Suprapubic skin (tissue), 4 donors: ENCODE measurements around the gene FAM32A. TPM values are rescaled to one million over a fixed set of nuclear protein-coding genes. Genes with fewer than 3 reads are reported as not detected.

Experiments
- DNase-seq, 2 donors: peaks; one replicate each; pipeline ENCODE4 v3.0.0-alpha.2; 2019; ENCODE audit warnings: low spot score in 2 of 2
- H3K27ac ChIP-seq: fragments of 200-600 bp; sonication (generic); one replicate; pipeline ENCODE4 v1.5.1; 2019
- H3K27me3 ChIP-seq: fragments of 200-600 bp; sonication (generic); one replicate; pipeline ENCODE4 v1.5.1; 2019
- H3K36me3 ChIP-seq: fragments of 200-600 bp; sonication (generic); one replicate; pipeline ENCODE4 v1.5.1; 2019
- H3K4me1 ChIP-seq: fragments of 200-600 bp; sonication (generic); one replicate; pipeline ENCODE4 v1.5.1; 2019
- H3K4me3 ChIP-seq: fragments of 200-600 bp; sonication (generic); one replicate; pipeline ENCODE4 v1.5.1; 2019; ENCODE audit warnings: mild to moderate bottlenecking
- H3K9me3 ChIP-seq: fragments of 200-600 bp; sonication (generic); one replicate; pipeline ENCODE4 v1.5.1; 2019
- EP300 ChIP-seq: sonication (generic); formaldehyde crosslinking; IDR thresholded peaks from one replicate; pipeline ENCODE4 v1.6.1; 2017; ENCODE audit warnings: antibody characterized with exemption
- POLR2A ChIP-seq, 2 donors: fragments of 450-650 bp; IDR thresholded peaks; one replicate each; pipeline ENCODE4 v1.6.1; 2017; ENCODE audit warnings: antibody characterized with exemption in 2 of 2, mild to moderate bottlenecking in 2 of 2, moderate library complexity in 2 of 2
- POLR2AphosphoS5 ChIP-seq, 3 donors: sonication (generic); formaldehyde crosslinking; IDR thresholded peaks; one replicate each; pipeline ENCODE4 v1.6.1; 2017; ENCODE audit warnings: antibody characterized with exemption in 3 of 3
- WGBS: methylation state at CpG from one replicate; pipeline ENCODE4 v1.1.5; 2018; 5-methylcytosine and 5-hydroxymethylcytosine counted together
- total RNA-seq, 4 donors: library from RNA; depleted of rRNA; stranded (reverse); fragments of >200 nt; gene quantifications; one replicate each; pipeline ENCODE4 v1.1.0, GENCODE V29; 2016
- TF ChIP-seq, protein P1 (sequence below), 2 donors: fragments of 200-600 bp in 1 of 2; fragments of 450-650 bp in 1 of 2; sonication (generic) in 1 of 2; IDR thresholded peaks; one replicate each; pipeline ENCODE4 v1.5.1; 2016 to 2019; ENCODE audit warnings: antibody characterized with exemption in 2 of 2, mild to moderate bottlenecking in 1 of 2, moderate library complexity in 1 of 2

Gene FAM32A
- total RNA-seq, 4 donors from 2014 or later, result 64.2 to 102 (median 81.2) TPM

DNA sequence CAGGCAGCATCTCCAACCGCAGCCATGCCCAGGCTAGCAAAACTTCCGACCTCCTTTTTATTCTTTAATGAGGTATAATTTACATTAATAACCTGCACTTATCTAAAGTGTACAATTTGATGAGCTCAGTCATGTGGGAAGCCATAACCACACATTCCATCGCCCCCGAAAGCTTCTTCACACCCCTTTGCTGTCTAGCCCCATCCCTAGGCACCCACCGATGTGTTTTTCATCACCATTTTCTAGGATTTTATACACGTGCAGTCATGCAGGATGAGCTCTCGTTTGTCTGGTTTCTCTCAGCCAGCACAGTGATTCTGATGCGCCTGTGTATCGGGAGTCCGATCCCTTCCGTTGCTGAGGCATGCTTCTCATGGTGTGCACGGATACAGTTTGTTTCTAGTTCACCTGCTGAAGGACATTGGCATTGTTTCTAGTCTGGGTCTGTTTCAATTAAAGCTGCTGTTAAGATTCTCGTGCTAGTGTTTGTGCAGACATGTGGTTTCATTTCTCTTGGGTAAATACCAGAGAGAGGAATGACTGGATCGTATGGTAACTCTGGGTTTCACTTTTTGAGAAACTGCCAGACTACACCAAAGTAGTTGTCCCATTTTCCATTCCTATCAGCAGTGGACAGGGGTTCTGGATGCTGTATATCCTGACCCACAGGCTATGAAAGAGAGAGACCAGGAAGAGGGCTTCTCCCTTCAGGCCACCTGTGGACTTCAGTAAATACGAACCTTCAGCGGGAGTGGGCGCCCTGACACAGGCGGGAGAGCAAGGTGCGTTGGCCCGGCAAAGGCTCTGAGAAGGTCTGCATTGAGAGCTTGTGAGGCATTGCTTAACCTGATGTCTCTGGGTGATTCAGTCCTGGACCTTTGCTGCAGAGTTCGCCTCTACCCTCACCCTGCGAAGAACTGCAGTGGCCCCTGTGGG, 17.4 kb downstream of the FAM32A start:
- H3K27me3 ChIP-seq, result no peaks in the 10 kb centered on the region
- no peak overlapping the region for H3K4me3 ChIP-seq
- no peaks in the 10 kb centered on the region for H3K9me3 ChIP-seq
- DNase-seq, result no peak
- no peak overlapping the region for H3K27ac ChIP-seq
- 80% methylated on average over 22 of the region's 22 CpGs for WGBS
- TF ChIP-seq, protein P1, sequence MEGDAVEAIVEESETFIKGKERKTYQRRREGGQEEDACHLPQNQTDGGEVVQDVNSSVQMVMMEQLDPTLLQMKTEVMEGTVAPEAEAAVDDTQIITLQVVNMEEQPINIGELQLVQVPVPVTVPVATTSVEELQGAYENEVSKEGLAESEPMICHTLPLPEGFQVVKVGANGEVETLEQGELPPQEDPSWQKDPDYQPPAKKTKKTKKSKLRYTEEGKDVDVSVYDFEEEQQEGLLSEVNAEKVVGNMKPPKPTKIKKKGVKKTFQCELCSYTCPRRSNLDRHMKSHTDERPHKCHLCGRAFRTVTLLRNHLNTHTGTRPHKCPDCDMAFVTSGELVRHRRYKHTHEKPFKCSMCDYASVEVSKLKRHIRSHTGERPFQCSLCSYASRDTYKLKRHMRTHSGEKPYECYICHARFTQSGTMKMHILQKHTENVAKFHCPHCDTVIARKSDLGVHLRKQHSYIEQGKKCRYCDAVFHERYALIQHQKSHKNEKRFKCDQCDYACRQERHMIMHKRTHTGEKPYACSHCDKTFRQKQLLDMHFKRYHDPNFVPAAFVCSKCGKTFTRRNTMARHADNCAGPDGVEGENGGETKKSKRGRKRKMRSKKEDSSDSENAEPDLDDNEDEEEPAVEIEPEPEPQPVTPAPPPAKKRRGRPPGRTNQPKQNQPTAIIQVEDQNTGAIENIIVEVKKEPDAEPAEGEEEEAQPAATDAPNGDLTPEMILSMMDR (IDR thresholded peaks at IDR 0.05), result no peak
- TF ChIP-seq EP300 (no peak), POLR2AphosphoS5 (IDR thresholded peaks at IDR 0.05) (no peak), POLR2A (IDR thresholded peaks at IDR 0.05) (no peak)
- peaks cover 59% of the 10 kb centered on the region for H3K36me3 ChIP-seq
- peaks cover 26% of the 10 kb centered on the region for H3K4me1 ChIP-seq

DNA sequence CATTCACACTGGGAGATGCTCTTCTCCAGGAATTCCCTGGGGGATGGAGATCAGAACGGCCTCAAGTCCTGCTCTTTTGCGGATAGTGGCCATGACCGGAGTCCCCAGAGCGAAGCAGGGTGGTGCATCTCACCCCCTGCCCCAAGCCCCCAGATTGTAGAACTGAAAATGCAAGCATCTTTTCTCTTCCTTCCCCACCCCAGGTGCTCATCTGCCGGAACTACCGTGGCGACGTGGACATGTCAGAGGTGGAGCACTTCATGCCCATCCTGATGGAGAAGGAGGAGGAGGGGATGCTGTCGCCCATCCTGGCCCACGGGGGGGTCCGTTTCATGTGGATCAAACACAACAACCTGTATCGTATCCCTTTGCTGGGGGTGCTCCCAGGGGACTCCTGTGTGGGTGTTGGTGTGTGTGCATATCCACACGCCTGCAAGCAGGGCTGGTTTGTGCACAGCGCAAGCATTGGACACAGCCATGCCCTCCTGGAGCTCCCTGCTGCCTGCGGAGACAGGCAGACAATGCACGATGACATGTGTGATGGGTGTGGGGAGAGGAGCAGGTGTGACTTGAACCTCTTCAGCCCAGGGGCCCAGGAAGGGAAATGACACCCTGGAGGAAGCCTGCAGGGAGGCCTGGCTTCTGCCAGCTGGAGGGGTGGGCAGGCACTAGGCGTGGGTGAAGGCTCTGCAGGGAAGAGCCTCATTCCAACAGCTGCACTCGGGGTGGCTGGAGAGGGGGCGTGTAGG, 18.2 kb downstream of the FAM32A start:
- Histone ChIP-seq H3K4me1 (peaks cover 21% of the 10 kb centered on the region), H3K27ac (no peak overlapping the region), H3K4me3 (no peak overlapping the region), H3K36me3 (peaks cover 67% of the 10 kb centered on the region), H3K9me3 (no peaks in the 10 kb centered on the region), H3K27me3 (no peaks in the 10 kb centered on the region)
- DNase-seq, result no peak
- 90% methylated on average over 13 of the region's 19 CpGs for WGBS
- TF ChIP-seq, protein P1 (IDR thresholded peaks at IDR 0.05), result no peak

DNA sequence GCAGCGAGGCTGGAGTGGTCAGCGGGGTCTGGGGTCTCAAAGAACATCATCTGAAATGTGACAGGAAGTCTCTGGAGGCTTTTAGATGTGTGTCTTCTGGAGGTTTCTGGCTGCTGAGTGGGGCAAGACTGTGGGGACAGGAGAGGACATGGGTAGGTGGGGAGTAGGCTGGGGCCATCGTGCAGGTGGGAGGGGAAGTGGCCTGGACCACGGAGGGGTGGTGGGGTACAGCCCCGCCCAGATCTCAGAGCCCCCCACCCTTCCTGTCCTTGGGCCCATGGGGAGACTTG, 18.7 kb downstream of the FAM32A start:
- TF ChIP-seq EP300 (no peak), POLR2AphosphoS5 (IDR thresholded peaks at IDR 0.05) (no peak), POLR2A (IDR thresholded peaks at IDR 0.05) (no peak)
- TF ChIP-seq, protein P1 (IDR thresholded peaks at IDR 0.05), result no peak
- WGBS, result 97% methylated on average over 2 of the region's 5 CpGs
- H3K36me3 ChIP-seq, result peaks cover 73% of the 10 kb centered on the region

DNA sequence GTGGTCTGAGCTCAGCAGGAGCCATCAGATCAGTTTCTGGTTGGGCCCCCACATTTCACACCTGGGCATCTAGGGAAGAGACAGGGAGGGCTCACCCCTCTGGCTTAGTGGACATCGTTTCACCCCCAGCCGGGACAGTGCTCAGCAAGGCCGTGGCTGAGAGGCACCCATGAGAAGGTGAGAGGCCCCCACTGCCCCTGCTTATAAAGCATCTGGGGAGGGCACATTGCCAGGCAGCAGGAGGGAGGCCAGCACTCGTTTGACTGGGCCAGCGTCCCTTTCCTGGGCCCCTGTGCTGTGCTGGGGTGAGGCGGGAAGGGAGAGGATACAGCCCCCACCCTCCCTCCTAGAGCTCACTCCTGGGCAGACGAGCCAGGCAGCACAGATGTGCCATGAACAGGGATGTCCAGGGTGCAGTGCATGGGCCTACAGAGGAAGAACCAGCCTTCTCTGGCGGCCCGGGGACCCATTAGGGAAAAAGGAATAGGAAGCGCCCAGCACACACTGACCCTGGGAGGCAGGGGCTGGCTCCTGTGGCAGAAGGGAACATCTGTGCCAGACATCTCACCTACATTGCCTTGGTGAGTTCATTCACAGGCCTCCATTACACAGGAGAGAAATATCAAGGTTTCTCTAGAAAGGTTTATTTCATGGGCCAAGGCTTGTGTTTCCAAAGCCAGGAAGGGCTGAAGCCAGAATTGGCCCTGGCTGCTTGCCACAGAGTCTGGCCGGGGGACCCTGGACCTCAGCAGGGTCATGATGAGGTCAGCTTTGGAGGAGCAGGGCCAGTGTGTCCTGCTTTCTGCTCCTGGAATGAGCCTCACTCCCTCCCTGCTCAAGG, 20.2 kb downstream of the FAM32A start:
- no peak overlapping the region for H3K27ac ChIP-seq
- 82% methylated on average over 8 of the region's 11 CpGs for WGBS
- no peak overlapping the region for H3K4me3 ChIP-seq
- H3K27me3 ChIP-seq, result no peaks in the 10 kb centered on the region
- peaks cover 87% of the 10 kb centered on the region for H3K36me3 ChIP-seq
- peaks cover 1% of the 10 kb centered on the region for H3K4me1 ChIP-seq
- no peak for TF ChIP-seq POLR2AphosphoS5 (IDR thresholded peaks at IDR 0.05)
- TF ChIP-seq EP300, result no peak
- TF ChIP-seq, protein P1 (IDR thresholded peaks at IDR 0.05), result no peak
- no peak for TF ChIP-seq POLR2A (IDR thresholded peaks at IDR 0.05)
- H3K9me3 ChIP-seq, result no peaks in the 10 kb centered on the region
- DNase-seq, result no peak

More for the DNA sequence above, 18.7 kb downstream of the FAM32A start:
- H3K27me3 ChIP-seq, result no peaks in the 10 kb centered on the region
- no peaks in the 10 kb centered on the region for H3K9me3 ChIP-seq
- no peak for DNase-seq
- H3K4me3 ChIP-seq, result no peak overlapping the region
- H3K27ac ChIP-seq, result no peak overlapping the region
- peaks cover 16% of the 10 kb centered on the region for H3K4me1 ChIP-seq
